ENCODE measurements around the gene RAD18.

RAD18 gene

GRCh38 chr3:8873740-8874139 lies 89.5 kb downstream of the RAD18 start:
- TF ChIP-seq ZC3H10 (CRISPR knock-in tag; IDR thresholded peaks at IDR 0.05), result no peak
- no peak for TF ChIP-seq CSDC2 (CRISPR knock-in tag; IDR thresholded peaks at IDR 0.05)
- TF ChIP-seq OSR1 (CRISPR knock-in tag; IDR thresholded peaks at IDR 0.05), result no peak
- TF ChIP-seq RARB (CRISPR knock-in tag; IDR thresholded peaks at IDR 0.05), result no peak
- TF ChIP-seq CSRNP3 (CRISPR knock-in tag; IDR thresholded peaks at IDR 0.05), result no peak
- ATAC-seq, result no peak

GRCh38 chr3:8872261-8872660 lies 91.0 kb downstream of the RAD18 start:
- no peak for TF ChIP-seq CSRNP3 (CRISPR knock-in tag; IDR thresholded peaks at IDR 0.05)
- no peak for TF ChIP-seq ESRRG (CRISPR knock-in tag; IDR thresholded peaks at IDR 0.05)
- no peak for ATAC-seq

GRCh38 chr3:8871306-8871705 lies 92.0 kb downstream of the RAD18 start:
- TF ChIP-seq PPARA (CRISPR knock-in tag; IDR thresholded peaks at IDR 0.05; ENCODE audit: borderline replicate concordance), result no peak
- no peak for ATAC-seq

GRCh38 chr3:8870134-8870533 lies 93.1 kb downstream of the RAD18 start:
- ATAC-seq, result no peak; the same call in 1 of the 3 replicates
- no peak for TF ChIP-seq SNAI2 (CRISPR knock-in tag; IDR thresholded peaks at IDR 0.05)

- no peak for TF ChIP-seq TOX (CRISPR knock-in tag; IDR thresholded peaks at IDR 0.05; ENCODE audit: borderline replicate concordance)
- TF ChIP-seq ISL1 (CRISPR knock-in tag; IDR thresholded peaks at IDR 0.05), result no peak
- no peak for TF ChIP-seq ZFP3 (CRISPR knock-in tag; IDR thresholded peaks at IDR 0.05)
- TF ChIP-seq SNAI2 (CRISPR knock-in tag; IDR thresholded peaks at IDR 0.05), result no peak
- no peak for TF ChIP-seq ZNF565 (CRISPR knock-in tag; conservative IDR thresholded peaks at IDR 0.05; ENCODE audit: low read depth)
- TF ChIP-seq POU6F1 (CRISPR knock-in tag; IDR thresholded peaks at IDR 0.05; ENCODE audit: borderline replicate concordance, low read depth), result no peak
- TF ChIP-seq OSR1 (CRISPR knock-in tag; IDR thresholded peaks at IDR 0.05), result no peak
- TF ChIP-seq ZFP30 (CRISPR knock-in tag; IDR thresholded peaks at IDR 0.05), result no peak
- TF ChIP-seq CSDC2 (CRISPR knock-in tag; IDR thresholded peaks at IDR 0.05), result no peak
- TF ChIP-seq ARNTL (CRISPR knock-in tag; IDR thresholded peaks at IDR 0.05; ENCODE audit: borderline replicate concordance, low read depth), result no peak
- TF ChIP-seq ZNF8 (CRISPR knock-in tag; IDR thresholded peaks at IDR 0.05), result no peak
- TF ChIP-seq GLIS3 (CRISPR knock-in tag; IDR thresholded peaks at IDR 0.05), result no peak
- no peak for TF ChIP-seq ESRRG (CRISPR knock-in tag; IDR thresholded peaks at IDR 0.05)
- ATAC-seq, result peak; percentile 95
These were observed 93.7 kb downstream of the RAD18 start for GRCh38 chr3:8869613-8870012.

GRCh38 chr3:8868996-8869395 lies 94.3 kb downstream of the RAD18 start:
- ATAC-seq, result peak; percentile 18

GRCh38 chr3:8867646-8868045 lies 95.6 kb downstream of the RAD18 start:
- TF ChIP-seq TOX (CRISPR knock-in tag; IDR thresholded peaks at IDR 0.05; ENCODE audit: borderline replicate concordance) (no peak), RARB (CRISPR knock-in tag; IDR thresholded peaks at IDR 0.05) (no peak), ZNF70 (CRISPR knock-in tag; IDR thresholded peaks at IDR 0.05) (no peak), SNAI2 (CRISPR knock-in tag; IDR thresholded peaks at IDR 0.05) (no peak), TSHZ2 (CRISPR knock-in tag; IDR thresholded peaks at IDR 0.05) (no peak), TCF4 (CRISPR knock-in tag; IDR thresholded peaks at IDR 0.05; ENCODE audit: borderline replicate concordance) (no peak), ZNF8 (CRISPR knock-in tag; IDR thresholded peaks at IDR 0.05) (no peak), GLIS3 (CRISPR knock-in tag; IDR thresholded peaks at IDR 0.05) (no peak), CREB5 (CRISPR knock-in tag; IDR thresholded peaks at IDR 0.05; ENCODE audit: low read depth) (no peak), PPARA (CRISPR knock-in tag; IDR thresholded peaks at IDR 0.05; ENCODE audit: borderline replicate concordance) (no peak), ZC3H10 (CRISPR knock-in tag; IDR thresholded peaks at IDR 0.05) (no peak), CSDC2 (CRISPR knock-in tag; IDR thresholded peaks at IDR 0.05) (no peak)
- ATAC-seq, result no peak

More at GRCh38 chr3:8868996-8869395, 94.3 kb downstream of the RAD18 start:
- TF ChIP-seq SNAI2 (CRISPR knock-in tag; IDR thresholded peaks at IDR 0.05) (no peak), ISL1 (CRISPR knock-in tag; IDR thresholded peaks at IDR 0.05) (peak; percentile 26; the same call in 1 of the 2 replicates)

Measured in SK-N-SH treated with all-trans-retinoic acid at 6 μM for 48 hours (cell line).